Spleen (tissue), 11 donors: ENCODE measurements around the gene ACAD11. TPM values are rescaled to one million over a fixed set of nuclear protein-coding genes. Genes with fewer than 3 reads are reported as not detected.

Source experiments
- DNase-seq: peaks from one replicate; pipeline ENCODE4 v3.0.0-alpha.2; 2020
- H3K27ac ChIP-seq, 8 donors: fragments of 200-600 bp; sonication (generic) in 7 of 8; 1 replicate in 4 of 8; 2 replicates in 4 of 8; pipeline versions ENCODE4 v1.5.0 to v1.8.0; 2016 to 2021; ENCODE audit warnings: inconsistent platforms in 4 of 8, mild to moderate bottlenecking in 4 of 8, moderate library complexity in 1 of 8
- H3K27me3 ChIP-seq, 7 donors: fragments of 200-600 bp; sonication (generic) in 6 of 7; replicated peaks in 1 of 7; 1 replicate in 4 of 7; 2 replicates in 3 of 7; pipeline versions ENCODE4 v1.5.0 to v1.8.0; 2016 to 2021; ENCODE audit warnings: inconsistent platforms in 3 of 7, mild to moderate bottlenecking in 1 of 7
- H3K36me3 ChIP-seq, 6 donors: fragments of 200-600 bp; sonication (generic) in 5 of 6; 1 replicate in 4 of 6; 2 replicates in 2 of 6; pipeline versions ENCODE4 v1.5.0 to v1.8.0; 2016 to 2021; ENCODE audit warnings: inconsistent platforms in 2 of 6
- H3K4me1 ChIP-seq, 6 donors: fragments of 200-600 bp; sonication (generic) in 5 of 6; 1 replicate in 3 of 6; 2 replicates in 3 of 6; pipeline versions ENCODE4 v1.5.0 to v1.8.0; 2016 to 2021; ENCODE audit warnings: inconsistent platforms in 3 of 6
- H3K4me3 ChIP-seq, 8 donors: fragments of 200-600 bp; sonication (generic) in 7 of 8; 1 replicate in 4 of 8; 2 replicates in 4 of 8; pipeline versions ENCODE4 v1.5.0 to v1.8.0; 2016 to 2021; ENCODE audit warnings: inconsistent platforms in 4 of 8, mild to moderate bottlenecking in 4 of 8, moderate library complexity in 2 of 8
- H3K9me3 ChIP-seq, 8 donors: fragments of 200-600 bp; sonication (generic) in 7 of 8; 1 replicate in 4 of 8; 2 replicates in 4 of 8; pipeline versions ENCODE4 v1.5.0 to v1.8.0; 2016 to 2021; ENCODE audit warnings: inconsistent platforms in 4 of 8
- POLR2A ChIP-seq, 3 donors: fragments of 450-650 bp; IDR thresholded peaks; one replicate each; pipeline ENCODE4 v1.5.1; 2017; ENCODE audit warnings: antibody characterized with exemption in 3 of 3, mild to moderate bottlenecking in 1 of 3
- POLR2AphosphoS5 ChIP-seq, 3 donors: sonication (generic); formaldehyde crosslinking; IDR thresholded peaks; one replicate each; pipeline ENCODE4 v1.5.1; 2017; ENCODE audit warnings: antibody characterized with exemption in 3 of 3
- WGBS, 5 donors: extraction: QIAGEN DNeasy Blood & Tissue Kit in 3 of 5; methylation state at CpG; one replicate each; pipeline versions ENCODE4 v1.1.5 to v1.1.7; 2013 to 2018; 5-methylcytosine and 5-hydroxymethylcytosine counted together
- intact Hi-C: fragments of 100-400 bp; cut with DNase I; formaldehyde crosslinking; loops from one replicate; pipeline ENCODE4 v1.15.0; 2023; ENCODE audit warnings: low total_unique reads
- polyA plus RNA-seq, 3 donors: library from polyadenylated mRNA; stranded (reverse); fragments of 200-250 nt; gene quantifications; one replicate each; pipeline ENCODE4 v1.2.1, GENCODE V29; 2013
- total RNA-seq, 7 donors: library from RNA; depleted of rRNA in 3 of 7; stranded (reverse); fragments of >200 nt in 3 of 7; fragmentation: NEBNext Ultra II Directional in 4 of 7; extraction: Animal tissue kit (Norgen Biotek cat#: 25700) in 4 of 7; gene quantifications; one replicate each; pipeline versions ENCODE4 v1.1.0 to v1.2.1, GENCODE V29; 2016 to 2021
- TF ChIP-seq, protein P1 (sequence below), 11 experiments: fragments of 200-600 bp in 7 of 11; fragments of 450-650 bp in 4 of 11; sonication (generic) in 4 of 11; IDR thresholded peaks in 8 of 11; conservative IDR thresholded peaks in 3 of 11; 1 replicate in 7 of 11; 2 replicates in 4 of 11; pipeline versions ENCODE4 v1.4.0 to v1.8.0; 2016 to 2021; ENCODE audit warnings: antibody characterized with exemption in 11 of 11, inconsistent platforms in 4 of 11, mild to moderate bottlenecking in 1 of 11
- donor health status: healthy with polysubstance abuse.
- donor health status: DM: no; HTN: no; CAD: no; lungs with moderate emphysema.
- donor health status: DM: no; HTN: no; CAD: no.
- donor health status: Bipolar disorder and iron deficiency.
- donor health status: healthy.
- donor health status: DM: no; HTN: no; CAD: no.
- donor health status: DM: yes; HTN: yes; CAD: no.

ACAD11 gene
- total and polyA plus RNA-seq, 10 donors, result 6.8 to 40.0 (median 24.7) TPM

DNA sequence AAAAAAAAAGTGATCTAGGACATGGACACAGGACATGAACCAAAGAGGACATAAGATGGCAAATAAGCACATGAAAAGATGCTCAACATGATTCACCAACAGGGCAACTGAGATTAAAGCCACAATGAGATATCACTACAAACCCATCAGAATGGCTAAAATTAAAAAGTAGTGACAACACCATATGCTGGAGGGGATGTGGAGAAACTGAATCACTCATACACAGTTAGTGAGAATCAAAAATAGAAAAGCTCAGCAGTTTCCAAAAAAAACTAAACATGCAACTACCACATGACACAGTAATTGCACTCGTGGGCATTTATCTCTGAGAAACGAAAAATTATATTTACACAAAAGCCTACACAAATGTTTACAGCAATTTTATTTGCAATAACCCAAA lies 90.5 kb downstream of the ACAD11 start:
- no peak overlapping the region for H3K27ac ChIP-seq
- TF ChIP-seq, protein P1, sequence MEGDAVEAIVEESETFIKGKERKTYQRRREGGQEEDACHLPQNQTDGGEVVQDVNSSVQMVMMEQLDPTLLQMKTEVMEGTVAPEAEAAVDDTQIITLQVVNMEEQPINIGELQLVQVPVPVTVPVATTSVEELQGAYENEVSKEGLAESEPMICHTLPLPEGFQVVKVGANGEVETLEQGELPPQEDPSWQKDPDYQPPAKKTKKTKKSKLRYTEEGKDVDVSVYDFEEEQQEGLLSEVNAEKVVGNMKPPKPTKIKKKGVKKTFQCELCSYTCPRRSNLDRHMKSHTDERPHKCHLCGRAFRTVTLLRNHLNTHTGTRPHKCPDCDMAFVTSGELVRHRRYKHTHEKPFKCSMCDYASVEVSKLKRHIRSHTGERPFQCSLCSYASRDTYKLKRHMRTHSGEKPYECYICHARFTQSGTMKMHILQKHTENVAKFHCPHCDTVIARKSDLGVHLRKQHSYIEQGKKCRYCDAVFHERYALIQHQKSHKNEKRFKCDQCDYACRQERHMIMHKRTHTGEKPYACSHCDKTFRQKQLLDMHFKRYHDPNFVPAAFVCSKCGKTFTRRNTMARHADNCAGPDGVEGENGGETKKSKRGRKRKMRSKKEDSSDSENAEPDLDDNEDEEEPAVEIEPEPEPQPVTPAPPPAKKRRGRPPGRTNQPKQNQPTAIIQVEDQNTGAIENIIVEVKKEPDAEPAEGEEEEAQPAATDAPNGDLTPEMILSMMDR (IDR thresholded peaks at IDR 0.05 in 8 of 11, conservative IDR thresholded peaks at IDR 0.05 in 3 of 11), result no peak
- no peak for TF ChIP-seq POLR2A (IDR thresholded peaks at IDR 0.05)
- no peak for TF ChIP-seq POLR2AphosphoS5 (IDR thresholded peaks at IDR 0.05)
- H3K4me1 ChIP-seq, result no peaks in the 10 kb centered on the region
- H3K27me3 ChIP-seq, result no peaks in the 10 kb centered on the region
- intact Hi-C loops, result no loop called here
- no peak overlapping the region for H3K4me3 ChIP-seq
- H3K9me3 ChIP-seq, result peaks cover 0 to 8% (median 2%) of the 10 kb centered on the region in 8 donors
- H3K36me3 ChIP-seq, result peaks cover 0 to 42% (median 7%) of the 10 kb centered on the region in 6 donors
- WGBS, 5 donors, result 53 to 83% (median 77%) methylated on average over 2 of the region's 2 CpGs
- no peak for DNase-seq

GRCh38 chr3:132568422-132568821 lies 91.2 kb downstream of the ACAD11 start:
- TF ChIP-seq POLR2AphosphoS5 (IDR thresholded peaks at IDR 0.05) (no peak), POLR2A (IDR thresholded peaks at IDR 0.05) (no peak)
- TF ChIP-seq, protein P1 (IDR thresholded peaks at IDR 0.05 in 8 of 11, conservative IDR thresholded peaks at IDR 0.05 in 3 of 11), result no peak

DNA sequence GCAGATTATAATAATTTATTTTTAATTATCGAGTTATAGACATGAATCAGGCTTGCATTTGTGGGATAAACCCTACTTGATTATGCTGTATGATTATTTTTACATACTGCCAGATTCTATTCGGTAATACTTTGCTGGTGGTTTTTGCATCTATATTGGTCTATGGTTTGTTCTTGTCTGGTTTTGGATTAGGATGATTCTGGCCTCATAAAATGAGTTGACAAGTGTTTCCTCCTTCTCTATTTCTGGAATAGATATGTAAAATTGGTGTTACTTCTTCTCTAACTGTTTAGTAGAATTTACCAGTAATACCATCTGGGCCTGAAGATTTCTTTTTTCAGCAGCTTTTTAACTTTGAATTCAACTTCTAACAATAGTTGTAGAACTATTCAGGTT lies 95.5 kb downstream of the ACAD11 start:
- no peak for TF ChIP-seq POLR2A (IDR thresholded peaks at IDR 0.05)
- TF ChIP-seq, protein P1 (IDR thresholded peaks at IDR 0.05 in 8 of 11, conservative IDR thresholded peaks at IDR 0.05 in 3 of 11), result no peak
- no peak for TF ChIP-seq POLR2AphosphoS5 (IDR thresholded peaks at IDR 0.05)
- WGBS, 5 donors, result 74 to 81% (median 77%) methylated on average over 2 of the region's 2 CpGs
- intact Hi-C loops, result no loop called here
- Histone ChIP-seq H3K36me3 (peaks cover 0 to 33% (median 3%) of the 10 kb centered on the region in 6 donors), H3K27me3 (no peaks in the 10 kb centered on the region), H3K4me1 (no peaks in the 10 kb centered on the region), H3K4me3 (no peak overlapping the region), H3K9me3 (no peaks in the 10 kb centered on the region), H3K27ac (no peak overlapping the region)
- no peak for DNase-seq

More at GRCh38 chr3:132568422-132568821, 91.2 kb downstream of the ACAD11 start:
- Histone ChIP-seq H3K4me1 (no peaks in the 10 kb centered on the region), H3K27me3 (no peaks in the 10 kb centered on the region), H3K9me3 (peaks cover 0 to 8% (median 2%) of the 10 kb centered on the region in 8 donors), H3K36me3 (peaks cover 0 to 35% (median 5%) of the 10 kb centered on the region in 6 donors), H3K4me3 (no peak overlapping the region), H3K27ac (no peak overlapping the region)
- intact Hi-C loops, result no loop called here
- no peak for DNase-seq
- 76 to 82% (median 77%) methylated on average over 2 of the region's 2 CpGs for WGBS, 5 donors

- 73 to 83% (median 76%) methylated on average over 4 of the region's 4 CpGs for WGBS, 5 donors
- peaks cover 0 to 38% (median 6%) of the 10 kb centered on the region in 6 donors for H3K36me3 ChIP-seq
- TF ChIP-seq POLR2AphosphoS5 (IDR thresholded peaks at IDR 0.05) (no peak), POLR2A (IDR thresholded peaks at IDR 0.05) (no peak)
- TF ChIP-seq, protein P1 (IDR thresholded peaks at IDR 0.05 in 8 of 11, conservative IDR thresholded peaks at IDR 0.05 in 3 of 11), result no peak
- no peak overlapping the region for H3K27ac ChIP-seq
- intact Hi-C loops, result no loop called here
- no peak overlapping the region for H3K4me3 ChIP-seq
- H3K4me1 ChIP-seq, result no peaks in the 10 kb centered on the region
- H3K27me3 ChIP-seq, result no peaks in the 10 kb centered on the region
- no peak for DNase-seq
- H3K9me3 ChIP-seq, result no peaks in the 10 kb centered on the region
Measured at GRCh38 chr3:132563420-132564069, 96.1 kb downstream of the ACAD11 start.
